NOMO-1 (cell line): ENCODE data around the gene USH2A.

ENCODE experiments used
- DNase-seq, 2 experiments: peaks; one replicate each; lab custom pipeline; 2025; ENCODE audit not compliant: unreplicated experiment in 2 of 2; lab: John Stamatoyannopoulos, UW

Gene USH2A

DNA sequence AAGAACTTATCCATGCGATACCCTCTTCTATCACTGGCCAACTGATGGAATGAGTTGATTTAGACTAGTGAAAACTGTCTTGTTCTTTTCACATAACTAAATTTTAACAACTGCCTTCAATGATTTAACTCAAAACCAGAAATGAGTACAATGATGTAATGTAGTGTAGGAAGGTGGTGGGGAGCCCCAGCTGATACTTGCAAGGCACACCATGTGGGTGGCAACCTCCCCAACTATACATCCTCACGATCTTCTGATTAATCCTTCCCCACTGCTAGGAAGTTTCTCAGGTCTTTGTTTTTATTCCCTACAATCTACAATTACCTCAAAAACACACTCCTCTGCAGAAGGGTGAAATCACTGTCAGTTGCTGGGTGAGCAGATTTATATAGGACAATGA, 755.5 kb downstream of the USH2A start:
- DNase-seq: no peak

- no peak for DNase-seq
These were observed 758.0 kb downstream of the USH2A start for GRCh38 chr1:215665215-215665614.

GRCh38 chr1:215661033-215661432, 762.2 kb downstream of the USH2A start:
- no peak for DNase-seq

DNA sequence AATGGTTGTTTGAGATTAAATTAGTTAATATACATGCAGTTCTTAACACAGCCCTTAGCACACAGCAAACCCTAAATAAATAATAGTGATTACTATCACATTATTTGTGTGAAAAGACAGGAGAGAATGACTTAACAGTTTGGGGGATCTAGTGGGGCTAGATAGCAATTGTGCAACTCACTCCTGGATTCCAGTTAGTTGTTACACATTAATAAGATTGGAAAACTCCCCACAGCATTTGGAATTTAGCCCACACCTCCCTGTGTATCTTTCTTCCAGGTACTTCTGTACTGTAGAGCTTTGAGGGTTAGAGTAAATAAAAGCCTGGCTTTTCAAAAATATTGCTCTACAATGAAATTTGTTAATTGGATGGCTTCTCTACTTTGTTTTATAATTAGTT, 763.0 kb downstream of the USH2A start:
- no peak for DNase-seq

GRCh38 chr1:215657047-215657446, 766.2 kb downstream of the USH2A start:
- DNase-seq: no peak

DNA sequence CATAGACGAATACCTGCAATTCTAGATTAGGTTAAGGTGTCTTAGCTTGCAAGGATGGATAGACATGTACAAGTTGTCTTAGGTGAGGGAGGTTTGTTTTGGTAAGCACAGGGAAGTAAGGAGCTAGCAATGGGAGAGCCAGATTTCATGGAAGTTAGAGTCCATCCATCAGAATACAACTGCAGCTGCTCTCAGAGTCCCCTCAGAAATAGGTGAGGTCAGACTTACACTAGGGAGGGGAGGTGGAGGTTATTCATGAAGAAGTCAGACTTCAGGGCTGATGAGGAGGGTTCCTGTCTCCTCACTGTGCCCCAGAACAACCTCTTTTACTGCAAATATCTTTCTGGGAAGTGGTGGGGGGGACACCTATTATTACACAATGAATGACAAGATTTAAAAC, 770.9 kb downstream of the USH2A start:
- no peak for DNase-seq

- DNase-seq: no peak
These were observed 771.4 kb downstream of the USH2A start for GRCh38 chr1:215651867-215652266.

GRCh38 chr1:215650446-215651149, 772.6 kb downstream of the USH2A start:
- DNase-seq: no peak

DNA sequence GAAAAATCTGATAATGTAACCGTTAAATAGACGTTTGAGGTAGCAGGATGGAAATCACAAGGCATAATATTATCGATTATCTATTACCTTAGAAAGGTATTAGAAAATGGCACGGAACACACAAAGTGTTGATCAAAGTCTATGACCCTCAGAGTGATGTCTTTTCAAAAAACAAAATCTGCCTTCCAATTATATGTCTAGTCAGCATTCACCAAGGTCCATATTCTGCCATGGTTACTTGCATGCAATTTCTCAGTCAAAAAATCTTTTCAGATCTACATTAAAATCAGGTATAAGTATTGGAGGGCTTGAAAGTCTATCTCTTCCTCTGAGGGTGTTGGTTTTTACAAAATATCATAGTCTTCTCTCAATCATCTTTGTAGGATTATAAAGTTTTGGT, 774.3 kb downstream of the USH2A start:
- no peak for DNase-seq

- no peak for DNase-seq
These were observed 775.5 kb downstream of the USH2A start for GRCh38 chr1:215647738-215648137.

- no peak for DNase-seq
These were observed 777.4 kb downstream of the USH2A start for GRCh38 chr1:215645861-215646260.

- DNase-seq: no peak
These were observed 778.1 kb downstream of the USH2A start for GRCh38 chr1:215645182-215645581.

- DNase-seq: no peak
These were observed 779.5 kb downstream of the USH2A start for GRCh38 chr1:215643592-215644321.

- DNase-seq: no peak
These were observed 782.7 kb downstream of the USH2A start for GRCh38 chr1:215640429-215641148.

GRCh38 chr1:215637041-215637573, 786.1 kb downstream of the USH2A start:
- DNase-seq: no peak

- no peak for DNase-seq
These were observed 786.8 kb downstream of the USH2A start for GRCh38 chr1:215636258-215636965.

DNA sequence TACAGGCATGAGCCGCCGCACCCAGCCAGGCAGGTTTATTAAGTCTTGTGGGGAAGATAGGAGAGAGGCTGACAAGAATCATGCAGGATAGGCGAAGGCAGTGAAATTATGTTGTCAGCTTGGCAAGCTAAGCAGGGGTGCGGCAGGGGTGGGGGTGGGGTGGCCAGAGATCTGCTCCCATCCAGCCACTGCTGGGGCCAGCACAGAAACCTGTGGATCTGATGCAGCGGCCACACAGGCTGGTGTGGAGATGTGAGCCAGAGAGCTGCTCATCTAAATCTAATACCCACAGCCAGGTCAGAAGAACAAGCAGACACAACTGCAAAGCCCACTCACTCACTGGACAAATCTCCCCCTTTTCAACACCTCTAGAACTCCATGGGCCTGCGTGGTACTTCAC, 787.4 kb downstream of the USH2A start:
- no peak for DNase-seq

DNA sequence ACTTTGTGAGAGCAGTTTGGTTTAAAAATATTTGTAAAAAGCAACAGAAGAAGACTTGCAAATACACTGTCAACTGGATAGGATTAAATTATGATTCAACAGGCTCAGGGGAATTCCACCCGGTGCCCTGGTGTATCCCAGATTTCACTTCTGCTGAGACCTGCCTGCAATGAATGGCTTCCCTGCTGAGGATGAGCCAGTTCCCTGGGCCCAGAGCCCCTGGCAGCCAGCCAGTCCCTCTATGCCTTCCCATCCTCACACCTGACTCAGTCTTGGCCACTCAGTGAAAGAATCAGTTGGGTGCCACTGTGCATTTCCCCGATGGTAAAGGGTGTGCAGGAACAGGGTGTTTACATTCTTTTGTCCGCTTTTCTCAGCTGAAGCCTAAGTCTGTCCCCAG, 791.8 kb downstream of the USH2A start:
- DNase-seq: no peak

- DNase-seq: no peak
These were observed 792.2 kb downstream of the USH2A start for GRCh38 chr1:215631040-215631439.

GRCh38 chr1:215625949-215626348, 797.3 kb downstream of the USH2A start:
- DNase-seq: no peak

DNA sequence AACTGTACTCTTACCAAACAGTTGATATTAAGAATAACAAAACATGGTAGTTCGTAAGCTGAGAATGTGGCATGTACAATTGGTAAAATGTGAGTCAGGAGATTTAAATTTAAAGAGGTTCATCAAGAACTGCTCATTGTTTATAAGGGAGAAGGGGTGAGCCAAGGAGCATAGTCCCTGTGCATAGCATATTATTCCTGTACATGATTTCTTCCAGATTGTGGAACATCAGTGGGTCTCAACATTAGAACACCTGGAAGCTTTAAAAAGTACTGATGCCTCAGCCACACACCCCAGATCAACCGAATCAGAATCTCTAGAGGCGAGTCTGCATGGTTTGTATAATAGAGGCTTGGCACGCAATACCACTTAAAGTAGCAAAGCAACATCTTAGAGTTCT, 800.1 kb downstream of the USH2A start:
- no peak for DNase-seq
